NCI-H1417 treated with DMSO at 0.1 percent for 48 hours (cell line): ENCODE results near the gene SNAI3.

Experiments
- DNase-seq: peaks from one replicate; lab custom pipeline; 2025; lab: John Stamatoyannopoulos, UW

Gene SNAI3

DNA sequence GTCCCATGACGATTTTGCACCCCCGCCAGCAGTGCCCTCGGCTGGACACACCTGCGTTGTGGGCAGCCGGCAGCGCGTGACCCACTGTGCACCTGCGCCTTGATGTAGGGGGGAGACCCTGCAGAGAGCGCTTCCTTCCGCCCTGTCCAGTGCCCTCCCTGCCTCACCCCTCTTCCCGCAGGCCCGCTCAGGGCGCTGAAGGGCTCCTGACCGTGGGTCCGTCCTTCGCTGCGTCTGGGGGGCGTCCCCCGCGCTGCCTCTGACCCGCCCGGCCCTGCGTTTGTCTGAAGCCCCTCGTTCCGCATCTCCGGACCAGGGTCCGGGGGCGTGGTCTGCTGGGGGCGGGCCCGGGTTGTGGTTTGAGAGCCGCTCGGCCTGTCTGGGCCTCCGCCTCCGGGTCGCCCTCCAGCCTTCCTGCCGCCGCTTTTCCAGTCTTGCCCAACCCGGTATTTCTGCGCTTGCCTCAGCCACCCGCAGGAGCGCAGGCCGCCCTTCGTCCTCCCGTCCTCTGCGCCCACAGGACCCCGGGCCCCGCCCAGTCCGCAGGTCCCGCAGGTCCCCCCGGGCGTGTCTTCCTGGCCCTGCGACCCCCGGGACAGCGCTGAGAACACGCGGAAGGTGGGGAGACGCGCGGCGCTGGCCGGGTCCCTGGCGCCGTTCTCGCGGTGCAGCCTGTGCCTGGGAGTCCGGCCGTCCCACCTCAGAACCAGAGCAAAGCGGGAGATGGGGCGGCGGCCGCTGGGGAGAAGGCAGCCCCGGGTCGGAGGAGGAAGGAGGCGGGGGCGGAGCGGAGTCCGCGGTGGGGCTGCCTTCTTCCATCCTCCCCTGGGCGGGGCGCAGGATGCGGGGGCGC lies 51.9 kb downstream of the SNAI3 start:
- DNase-seq = no peak

DNA sequence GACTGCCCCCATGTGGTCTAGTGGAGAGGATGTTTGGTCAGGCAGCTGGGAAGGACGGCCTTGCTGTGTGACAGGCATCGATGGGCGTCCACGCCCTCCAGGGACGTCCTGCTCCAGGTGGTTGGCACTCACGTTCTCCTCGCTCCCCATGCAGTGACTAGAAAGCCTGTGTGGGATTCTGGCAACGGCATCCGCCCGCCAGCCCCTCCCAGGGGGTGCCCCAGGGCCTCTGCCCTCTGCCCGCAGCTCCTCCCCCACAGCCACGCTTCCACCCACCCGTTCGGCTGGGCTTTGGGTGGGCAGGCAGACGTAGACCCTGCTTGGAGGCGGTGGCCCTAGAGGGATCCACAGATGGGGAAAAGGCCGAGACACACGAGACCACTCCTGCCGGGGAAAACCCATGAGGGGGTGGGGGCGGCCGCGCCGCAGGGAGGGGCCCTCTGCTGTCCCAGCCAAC lies 52.6 kb downstream of the SNAI3 start:
- no peak for DNase-seq

DNA sequence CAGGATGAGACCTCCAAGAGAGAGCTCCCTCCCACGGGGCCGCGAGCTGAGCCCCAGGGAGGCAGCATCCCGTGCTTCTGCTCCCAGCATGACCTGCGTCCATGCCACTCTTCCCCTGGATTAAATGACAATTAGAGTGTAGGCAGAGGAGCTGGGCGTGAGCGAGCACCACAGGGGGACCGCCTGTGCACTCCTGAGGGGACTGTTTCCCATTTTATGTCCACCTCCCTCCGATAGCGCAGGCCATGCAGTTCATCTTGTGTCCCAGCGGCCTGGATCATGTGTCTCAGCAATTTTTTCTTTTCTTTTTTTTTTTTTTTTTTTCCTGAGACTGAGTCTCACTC lies 53.7 kb downstream of the SNAI3 start:
- no peak for DNase-seq

DNA sequence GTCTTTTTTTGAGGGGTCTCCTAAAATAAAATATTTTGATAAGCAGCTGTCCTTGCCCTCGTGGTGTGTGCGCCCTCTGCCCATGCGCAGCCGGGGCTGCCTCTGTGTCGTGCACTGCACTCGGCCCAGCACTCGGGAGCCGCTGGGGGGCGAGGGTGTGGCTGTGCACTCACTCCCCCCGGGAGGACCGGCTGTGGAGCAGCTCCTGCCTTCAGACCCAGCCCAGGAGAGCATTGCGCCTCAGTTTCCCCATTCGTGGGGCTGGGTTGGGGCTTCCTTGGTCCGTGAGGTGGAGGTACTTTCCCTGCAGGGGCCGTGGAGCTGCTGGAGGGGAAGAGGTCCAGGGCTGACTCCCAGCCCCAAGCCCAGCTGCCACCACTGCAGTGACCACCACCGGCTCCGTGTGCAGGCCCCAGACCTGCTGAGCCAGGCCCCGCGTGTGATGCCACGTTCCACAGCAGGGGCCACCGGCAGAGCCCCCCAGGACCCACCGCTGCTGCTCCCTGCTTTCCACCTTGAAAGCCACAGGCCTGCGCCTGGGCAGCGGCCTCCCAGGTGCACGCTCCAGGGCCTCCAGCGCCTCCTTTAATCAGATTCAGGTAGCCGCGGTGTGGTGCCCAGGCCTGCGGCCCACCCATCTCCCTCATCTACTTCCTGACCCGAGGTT lies 54.3 kb downstream of the SNAI3 start:
- no peak for DNase-seq

DNA sequence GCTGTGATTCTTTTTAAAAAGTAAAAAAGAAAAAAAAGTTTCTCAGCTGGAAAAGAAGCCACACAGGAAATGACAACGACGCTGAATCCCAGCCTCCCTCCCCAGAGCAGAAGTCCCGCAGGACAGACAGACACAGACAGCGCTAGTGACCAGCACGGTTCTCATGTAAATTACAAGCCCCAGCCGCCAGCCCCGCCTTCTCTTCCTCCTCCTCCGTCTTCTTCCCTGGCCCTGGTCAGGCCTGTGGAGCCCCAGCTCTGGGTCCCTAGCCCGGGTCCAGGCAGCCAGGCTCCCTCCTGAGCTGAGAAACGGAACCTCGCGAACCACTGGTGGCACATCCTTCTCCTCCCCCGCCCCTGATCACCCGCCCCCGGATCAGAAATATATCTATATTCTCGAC lies 54.9 kb downstream of the SNAI3 start:
- DNase-seq = no peak

DNA sequence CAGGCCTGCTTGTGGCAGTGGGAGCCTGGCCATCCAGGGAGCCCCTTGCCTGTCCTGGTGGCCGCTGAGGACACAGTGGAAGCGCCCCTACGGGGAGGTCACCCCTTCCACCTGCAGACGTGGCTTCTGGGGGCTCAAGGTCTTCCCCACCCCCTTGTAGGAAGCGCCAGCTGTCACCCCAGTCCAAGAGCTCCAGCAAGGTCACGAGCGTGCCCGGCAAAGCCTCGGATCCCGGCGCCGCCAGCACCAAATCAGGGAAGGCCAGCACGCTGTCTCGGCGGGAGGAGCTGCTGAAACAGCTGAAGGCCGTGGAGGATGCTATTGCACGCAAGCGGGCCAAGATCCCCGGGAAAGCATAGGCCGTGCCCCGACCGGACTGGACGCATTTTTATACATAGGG lies 55.4 kb downstream of the SNAI3 start:
- no peak for DNase-seq

DNA sequence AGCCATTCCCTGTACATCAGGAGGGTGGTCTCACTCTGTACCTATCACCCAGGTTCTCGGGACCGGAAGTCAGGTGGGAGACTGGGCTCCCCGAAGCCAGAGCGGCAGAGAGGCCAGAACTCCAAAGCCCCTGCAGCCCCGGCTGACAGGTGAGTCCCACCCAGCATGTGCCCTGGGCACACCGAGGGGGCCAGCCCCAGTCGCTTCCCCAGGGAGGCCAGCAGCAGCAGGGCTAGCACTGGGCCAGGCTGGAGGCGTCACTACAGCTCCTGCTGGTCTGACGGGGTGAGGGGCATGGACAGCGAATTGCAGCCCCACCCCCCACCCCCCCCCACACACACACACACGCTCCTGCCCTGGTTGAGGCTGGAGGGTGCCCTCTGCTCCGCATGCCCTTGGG lies 55.9 kb downstream of the SNAI3 start:
- DNase-seq = no peak

DNA sequence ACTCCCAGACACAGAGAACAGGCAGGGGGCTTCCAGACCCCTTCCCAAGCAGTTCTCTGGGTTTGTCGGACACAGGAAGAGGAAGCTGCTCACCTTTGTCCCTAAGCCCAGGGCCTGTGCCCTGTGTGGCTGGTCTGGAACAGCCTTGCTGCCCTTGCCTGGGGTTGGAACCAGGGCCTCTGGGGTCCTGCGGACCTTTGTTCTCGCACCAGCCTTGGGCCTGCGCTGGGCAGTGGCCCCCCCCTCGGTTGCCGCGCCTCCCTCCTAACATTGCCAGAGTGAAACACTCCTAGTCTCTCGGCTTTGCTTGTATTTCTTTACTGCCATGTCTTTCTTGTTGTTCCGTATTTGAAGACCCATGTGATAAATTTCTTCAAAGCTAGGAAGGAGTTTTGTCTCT lies 56.5 kb downstream of the SNAI3 start:
- no peak for DNase-seq

DNA sequence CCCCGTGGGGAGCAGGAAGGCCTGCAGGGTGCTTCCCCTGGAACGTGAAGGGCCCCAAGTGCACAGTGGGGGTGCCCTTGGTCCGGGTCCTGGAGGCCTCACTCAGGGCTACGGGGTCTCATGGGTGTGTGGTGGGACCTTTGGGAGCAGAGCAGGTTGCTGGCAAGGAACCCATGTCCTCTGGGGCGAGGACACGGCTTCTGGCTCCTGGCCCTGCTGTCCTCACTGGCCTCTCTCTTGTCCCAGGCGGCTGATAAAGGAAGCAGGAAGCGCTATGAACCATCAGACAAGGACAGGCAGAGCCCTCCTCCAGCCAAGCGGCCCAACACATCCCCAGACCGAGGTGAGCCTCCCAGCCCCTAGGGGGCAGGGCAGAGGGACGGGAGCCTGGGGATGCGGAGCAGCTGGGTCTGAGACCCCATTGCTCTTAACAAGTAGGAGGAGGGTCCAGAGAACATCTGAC lies 57.8 kb downstream of the SNAI3 start:
- DNase-seq = no peak
